H1 (cell line): Measurements from ENCODE around the gene ARMC9.

Experiments used
- CEBPB ChIP-seq: IDR thresholded peaks from 2 replicates; pipeline ENCODE4 v1.6.1; 2012; ENCODE audit warnings: low read depth, low read length
- CTCF ChIP-seq, 3 experiments: IDR thresholded peaks; 1 replicate in 2 of 3; 2 replicates in 1 of 3; pipeline versions ENCODE4 v1.5.1 to v1.6.1; 2011; ENCODE audit warnings: low read length in 3 of 3, mild to moderate bottlenecking in 3 of 3, inconsistent platforms in 2 of 3, low read depth in 1 of 3, moderate library complexity in 1 of 3; ENCODE audit not compliant: insufficient read depth in 1 of 3; ENCODE audit errors: control extremely low read depth in 1 of 3
- EZH2 ChIP-seq: fragments of 200-600 bp; sonication (generic); IDR thresholded peaks from 2 replicates; pipeline ENCODE4 v1.7.1; 2012; ENCODE audit warnings: low read depth, mild to moderate bottlenecking, moderate library complexity, low read length, inconsistent platforms; ENCODE audit not compliant: severe bottlenecking
- POLR2AphosphoS5 ChIP-seq: IDR thresholded peaks from 2 replicates; pipeline ENCODE4 v1.6.1; 2011; ENCODE audit warnings: low read depth, low read length
- RAD21 ChIP-seq, 2 experiments: IDR thresholded peaks in 1 of 2; conservative IDR thresholded peaks in 1 of 2; 2 replicates each; pipeline ENCODE4 v1.6.1; 2011; ENCODE audit warnings: low read depth in 2 of 2, low read length in 2 of 2, improper control_type of control experiment in 1 of 2, inconsistent platforms in 1 of 2, mild to moderate bottlenecking in 1 of 2, moderate library complexity in 1 of 2
- SP1 ChIP-seq: IDR thresholded peaks from 2 replicates; pipeline ENCODE4 v1.6.1; 2011; ENCODE audit warnings: low read depth, low read length

- TF ChIP-seq CEBPB (no peak), RAD21 (IDR thresholded peaks at IDR 0.05 in 1 of 2, conservative IDR thresholded peaks at IDR 0.05 in 1 of 2; ENCODE audit: low read depth in 2 of 2, low read length in 2 of 2) (no peak), CTCF (IDR thresholded peaks at IDR 0.05; ENCODE audit: control extremely low read depth in 1 of 3, insufficient read depth in 1 of 3, low read depth in 1 of 3, low read length in 3 of 3) (no peak), SP1 (no peak), EZH2 (no peak), POLR2AphosphoS5 (no peak)
These were observed 181.9 kb downstream of the ARMC9 start for GRCh38 chr2:231380307-231380706.
